K562 (cell line): Measurements from ENCODE around the gene APLNR.

Source experiments
- BRD4 ChIP-seq: fragments of 200-600 bp; sonication (generic); IDR thresholded peaks from 2 replicates; pipeline ENCODE4 v1.6.1; 2017; ENCODE audit warnings: inconsistent platforms
- DIDO1 ChIP-seq: fragments of 450-650 bp; IDR thresholded peaks from 2 replicates; pipeline ENCODE4 v1.6.1; 2016; ENCODE audit warnings: low read depth, missing biosample characterization, missing genetic modification characterization
- IRF2 ChIP-seq: sonication (generic); formaldehyde crosslinking; IDR thresholded peaks from 2 replicates; pipeline ENCODE4 v1.8.1; 2022; ENCODE audit warnings: mild to moderate bottlenecking, missing genetic modification reagents
- MAFG ChIP-seq: fragments of 450-650 bp; conservative IDR thresholded peaks from 2 replicates; pipeline ENCODE4 v1.6.1; 2016; ENCODE audit warnings: missing genetic modification characterization, missing compliant biosample characterization
- MTA2 ChIP-seq: fragments of 450-650 bp; IDR thresholded peaks from 2 replicates; pipeline ENCODE4 v1.6.1; 2016; ENCODE audit warnings: low read depth
- NR1H2 ChIP-seq: sonication (generic); formaldehyde crosslinking; IDR thresholded peaks from 2 replicates; pipeline ENCODE4 v1.4.0; 2020; ENCODE audit warnings: mild to moderate bottlenecking, missing genetic modification reagents
- ZFP30 ChIP-seq: fragments of 250-450 bp; sonication (Bioruptor Pico); IDR thresholded peaks from 2 replicates; pipeline ENCODE4 v1.8.0; 2022; ENCODE audit warnings: moderate library complexity, mild to moderate bottlenecking, inconsistent platforms, borderline replicate concordance
- ZNF143 ChIP-seq: sonication (generic); formaldehyde crosslinking; IDR thresholded peaks from 2 replicates; pipeline ENCODE4 v1.9.0; 2022; ENCODE audit warnings: mild to moderate bottlenecking, missing genetic modification reagents
- TF ChIP-seq, protein P1 (sequence below), 2 experiments: fragments of 150-350 bp in 1 of 2; IDR thresholded peaks; 2 replicates each; pipeline ENCODE4 v1.6.1; 2012 to 2016; ENCODE audit warnings: low read depth in 2 of 2, low read length in 2 of 2, mild to moderate bottlenecking in 1 of 2, moderate library complexity in 1 of 2
- TF ChIP-seq, protein P2 (sequence below): sonication (generic); formaldehyde crosslinking; IDR thresholded peaks from 2 replicates; pipeline ENCODE4 v1.8.1; 2022; ENCODE audit warnings: missing genetic modification reagents
- TF ChIP-seq, protein P3 (sequence below), 3 experiments: IDR thresholded peaks in 2 of 3; conservative IDR thresholded peaks in 1 of 3; 2 replicates each; pipeline ENCODE4 v1.5.1; 2011 to 2012; ENCODE audit warnings: low read length in 3 of 3, mild to moderate bottlenecking in 3 of 3, control low read depth in 2 of 3, improper control_type of control experiment in 1 of 3, inconsistent platforms in 1 of 3, low read depth in 1 of 3, mixed read lengths in 1 of 3, moderate library complexity in 1 of 3; ENCODE audit not compliant: insufficient read depth in 2 of 3
- TF ChIP-seq, protein P4 (sequence below): sonication (generic); formaldehyde crosslinking; IDR thresholded peaks from 2 replicates; pipeline ENCODE4 v1.9.0; 2022; ENCODE audit warnings: mild to moderate bottlenecking, missing genetic modification reagents

DNA sequence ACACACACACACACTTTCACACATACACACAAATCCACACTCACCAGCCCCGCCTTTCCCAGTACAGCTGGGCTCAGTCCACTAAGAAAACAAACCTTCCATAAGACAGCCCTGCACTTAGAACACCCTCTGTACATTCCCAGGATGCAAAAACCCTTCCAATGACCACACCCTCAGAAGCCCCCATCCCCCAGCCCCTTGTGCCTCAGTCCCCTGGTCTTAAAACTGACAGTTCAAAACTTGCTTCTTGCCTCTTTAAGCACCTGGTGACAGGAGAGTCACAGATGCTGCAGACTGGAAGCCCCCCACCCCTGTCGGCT is 23.0 kb downstream of the APLNR start:
- TF ChIP-seq NR1H2 (CRISPR knock-in tag) = no peak
- TF ChIP-seq MAFG (tag) = no peak
- TF ChIP-seq DIDO1 = no peak
- TF ChIP-seq, protein P1, sequence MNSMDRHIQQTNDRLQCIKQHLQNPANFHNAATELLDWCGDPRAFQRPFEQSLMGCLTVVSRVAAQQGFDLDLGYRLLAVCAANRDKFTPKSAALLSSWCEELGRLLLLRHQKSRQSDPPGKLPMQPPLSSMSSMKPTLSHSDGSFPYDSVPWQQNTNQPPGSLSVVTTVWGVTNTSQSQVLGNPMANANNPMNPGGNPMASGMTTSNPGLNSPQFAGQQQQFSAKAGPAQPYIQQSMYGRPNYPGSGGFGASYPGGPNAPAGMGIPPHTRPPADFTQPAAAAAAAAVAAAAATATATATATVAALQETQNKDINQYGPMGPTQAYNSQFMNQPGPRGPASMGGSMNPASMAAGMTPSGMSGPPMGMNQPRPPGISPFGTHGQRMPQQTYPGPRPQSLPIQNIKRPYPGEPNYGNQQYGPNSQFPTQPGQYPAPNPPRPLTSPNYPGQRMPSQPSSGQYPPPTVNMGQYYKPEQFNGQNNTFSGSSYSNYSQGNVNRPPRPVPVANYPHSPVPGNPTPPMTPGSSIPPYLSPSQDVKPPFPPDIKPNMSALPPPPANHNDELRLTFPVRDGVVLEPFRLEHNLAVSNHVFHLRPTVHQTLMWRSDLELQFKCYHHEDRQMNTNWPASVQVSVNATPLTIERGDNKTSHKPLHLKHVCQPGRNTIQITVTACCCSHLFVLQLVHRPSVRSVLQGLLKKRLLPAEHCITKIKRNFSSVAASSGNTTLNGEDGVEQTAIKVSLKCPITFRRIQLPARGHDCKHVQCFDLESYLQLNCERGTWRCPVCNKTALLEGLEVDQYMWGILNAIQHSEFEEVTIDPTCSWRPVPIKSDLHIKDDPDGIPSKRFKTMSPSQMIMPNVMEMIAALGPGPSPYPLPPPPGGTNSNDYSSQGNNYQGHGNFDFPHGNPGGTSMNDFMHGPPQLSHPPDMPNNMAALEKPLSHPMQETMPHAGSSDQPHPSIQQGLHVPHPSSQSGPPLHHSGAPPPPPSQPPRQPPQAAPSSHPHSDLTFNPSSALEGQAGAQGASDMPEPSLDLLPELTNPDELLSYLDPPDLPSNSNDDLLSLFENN (IDR thresholded peaks at IDR 0.05; ENCODE audit: low read depth in 2 of 2, low read length in 2 of 2) = no peak
- no peak for TF ChIP-seq BRD4
- TF ChIP-seq MTA2 = no peak
- TF ChIP-seq, protein P2, sequence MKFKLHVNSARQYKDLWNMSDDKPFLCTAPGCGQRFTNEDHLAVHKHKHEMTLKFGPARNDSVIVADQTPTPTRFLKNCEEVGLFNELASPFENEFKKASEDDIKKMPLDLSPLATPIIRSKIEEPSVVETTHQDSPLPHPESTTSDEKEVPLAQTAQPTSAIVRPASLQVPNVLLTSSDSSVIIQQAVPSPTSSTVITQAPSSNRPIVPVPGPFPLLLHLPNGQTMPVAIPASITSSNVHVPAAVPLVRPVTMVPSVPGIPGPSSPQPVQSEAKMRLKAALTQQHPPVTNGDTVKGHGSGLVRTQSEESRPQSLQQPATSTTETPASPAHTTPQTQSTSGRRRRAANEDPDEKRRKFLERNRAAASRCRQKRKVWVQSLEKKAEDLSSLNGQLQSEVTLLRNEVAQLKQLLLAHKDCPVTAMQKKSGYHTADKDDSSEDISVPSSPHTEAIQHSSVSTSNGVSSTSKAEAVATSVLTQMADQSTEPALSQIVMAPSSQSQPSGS = no peak
- no peak for TF ChIP-seq ZFP30
- TF ChIP-seq, protein P3, sequence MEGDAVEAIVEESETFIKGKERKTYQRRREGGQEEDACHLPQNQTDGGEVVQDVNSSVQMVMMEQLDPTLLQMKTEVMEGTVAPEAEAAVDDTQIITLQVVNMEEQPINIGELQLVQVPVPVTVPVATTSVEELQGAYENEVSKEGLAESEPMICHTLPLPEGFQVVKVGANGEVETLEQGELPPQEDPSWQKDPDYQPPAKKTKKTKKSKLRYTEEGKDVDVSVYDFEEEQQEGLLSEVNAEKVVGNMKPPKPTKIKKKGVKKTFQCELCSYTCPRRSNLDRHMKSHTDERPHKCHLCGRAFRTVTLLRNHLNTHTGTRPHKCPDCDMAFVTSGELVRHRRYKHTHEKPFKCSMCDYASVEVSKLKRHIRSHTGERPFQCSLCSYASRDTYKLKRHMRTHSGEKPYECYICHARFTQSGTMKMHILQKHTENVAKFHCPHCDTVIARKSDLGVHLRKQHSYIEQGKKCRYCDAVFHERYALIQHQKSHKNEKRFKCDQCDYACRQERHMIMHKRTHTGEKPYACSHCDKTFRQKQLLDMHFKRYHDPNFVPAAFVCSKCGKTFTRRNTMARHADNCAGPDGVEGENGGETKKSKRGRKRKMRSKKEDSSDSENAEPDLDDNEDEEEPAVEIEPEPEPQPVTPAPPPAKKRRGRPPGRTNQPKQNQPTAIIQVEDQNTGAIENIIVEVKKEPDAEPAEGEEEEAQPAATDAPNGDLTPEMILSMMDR (IDR thresholded peaks at IDR 0.05 in 2 of 3, conservative IDR thresholded peaks at IDR 0.05 in 1 of 3; ENCODE audit: insufficient read depth in 2 of 3, low read depth in 1 of 3, low read length in 3 of 3) = no peak
- TF ChIP-seq IRF2 (CRISPR knock-in tag) = no peak
- TF ChIP-seq, protein P4, sequence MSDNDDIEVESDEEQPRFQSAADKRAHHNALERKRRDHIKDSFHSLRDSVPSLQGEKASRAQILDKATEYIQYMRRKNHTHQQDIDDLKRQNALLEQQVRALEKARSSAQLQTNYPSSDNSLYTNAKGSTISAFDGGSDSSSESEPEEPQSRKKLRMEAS (CRISPR knock-in tag) = no peak
- TF ChIP-seq ZNF143 (CRISPR knock-in tag) = no peak
